Activated naive CD4-positive, alpha-beta T cell treated with anti-CD3 and anti-CD28 coated beads, Interleukin-2, amount 50 U/mL, for 16 hours (primary cell): ENCODE data around the gene ODAM.
"Not testable (repeated sequence)": the region's sequence is repeated elsewhere in the genome, so short reads cannot be mapped to it uniquely, and the experiment has no call there.

Experiments used
- DNase-seq: peaks from one replicate; pipeline ENCODE4 v3.0.0-alpha.2; 2020

ODAM gene

DNA sequence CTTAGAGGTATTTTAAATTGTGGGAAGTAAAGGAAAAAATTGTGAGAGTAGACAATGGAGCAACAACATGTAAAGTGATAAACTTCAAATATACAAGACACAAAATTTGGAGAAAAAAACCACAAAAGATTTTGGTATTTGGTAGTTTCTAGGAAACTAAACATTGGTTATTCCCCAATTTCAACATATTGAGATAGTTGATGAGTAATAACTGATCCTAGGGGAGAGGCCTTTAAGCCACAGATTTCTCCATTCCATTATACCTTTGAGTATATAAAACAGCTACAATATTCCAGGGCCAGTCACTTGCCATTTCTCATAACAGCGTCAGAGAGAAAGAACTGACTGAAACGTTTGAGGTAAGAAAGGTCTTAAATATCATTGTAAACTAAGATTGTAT, 30.3 kb downstream of the ODAM start, which contains the start of gene FDCSP:
FDCSP (plus strand) TSS at position 301 of the 400 bp plus-strand sequence. CDS start 5,071 bp downstream, outside the sequence.
- no peak for DNase-seq

DNA sequence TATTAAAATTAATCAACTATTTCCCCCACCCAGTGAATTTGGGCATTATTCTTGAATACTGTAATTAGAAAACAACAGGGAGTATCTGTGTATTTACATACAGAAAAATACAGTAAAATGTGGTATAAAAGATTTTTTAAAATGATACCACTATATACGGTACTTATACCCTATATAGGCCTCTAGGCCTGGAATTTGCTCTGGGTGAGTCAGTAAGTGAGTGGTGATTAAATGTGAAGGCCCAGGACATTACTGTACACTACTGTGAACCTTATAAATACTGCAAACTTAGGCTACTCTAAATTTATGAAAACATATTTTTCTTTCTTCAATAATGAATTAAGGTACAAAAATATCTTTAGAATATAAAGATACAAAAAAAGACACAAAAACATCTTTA, 40.6 kb downstream of the ODAM start:
- DNase-seq: no peak

DNA sequence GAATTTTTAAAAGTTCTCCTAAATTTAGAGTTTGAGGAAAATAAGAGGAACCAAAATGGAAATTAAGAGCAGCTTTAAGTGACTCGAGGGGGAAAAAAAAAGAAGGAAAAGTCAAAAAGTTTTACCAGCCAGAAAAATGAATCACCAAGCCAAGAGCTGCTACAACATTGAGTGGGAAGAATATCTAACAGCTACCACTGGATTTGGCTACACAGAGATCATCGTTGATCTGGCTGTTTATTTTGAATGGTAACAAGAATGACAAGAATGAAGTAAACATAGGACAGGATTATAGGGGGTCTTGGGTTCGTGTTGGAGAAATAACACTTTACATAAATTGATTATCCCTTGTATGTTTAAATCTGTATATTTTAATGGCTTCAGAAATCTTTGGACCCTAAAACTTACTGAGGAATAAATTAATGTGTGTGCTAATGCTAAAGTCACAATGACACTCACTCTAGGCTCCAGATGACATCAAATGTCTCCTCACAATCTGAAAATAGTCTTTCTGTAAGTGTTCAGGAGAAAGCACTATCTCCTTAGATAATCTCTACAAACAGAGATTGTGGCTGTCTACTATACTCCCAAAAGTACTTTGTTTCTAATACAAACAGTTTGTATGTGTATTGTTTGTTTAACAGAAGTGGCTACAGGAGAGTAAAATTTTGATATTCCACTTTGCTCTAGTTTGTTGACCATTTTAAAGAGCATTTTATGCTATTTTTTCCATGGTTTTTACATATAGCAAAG, 43.8 kb downstream of the ODAM start:
- DNase-seq: no peak

DNA sequence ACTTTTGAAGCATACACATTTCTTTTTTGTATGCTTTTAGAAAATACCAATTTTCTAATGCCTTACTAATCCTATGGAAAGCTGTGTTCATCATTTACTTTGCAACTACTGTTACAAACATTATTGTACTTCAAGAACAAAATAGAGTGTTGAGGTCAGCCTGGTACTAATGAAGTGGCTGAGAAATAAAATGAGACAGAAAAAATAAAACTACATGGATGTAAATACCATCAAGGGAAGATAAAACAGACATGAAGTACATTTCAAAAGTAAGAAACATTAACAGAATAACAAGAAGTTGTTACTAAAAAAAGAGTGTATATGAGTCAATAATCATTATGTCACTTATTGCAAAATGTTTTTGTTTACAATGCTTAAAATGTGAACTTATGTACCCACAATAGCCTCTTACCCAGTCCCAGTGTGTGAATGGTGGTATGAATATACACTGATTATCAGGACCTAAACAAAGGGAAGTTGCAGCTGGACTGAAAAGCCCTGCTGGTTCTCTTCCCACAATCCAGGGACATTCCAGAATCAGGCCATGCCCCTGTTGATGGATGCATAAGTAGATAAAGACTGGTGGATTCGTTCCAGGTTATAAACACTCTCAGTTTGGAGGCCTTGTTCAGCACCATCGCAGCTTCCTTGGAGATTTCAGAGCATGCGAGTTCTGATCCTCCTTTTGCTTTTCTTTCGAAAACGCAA, 44.5 kb downstream of the ODAM start:
- no peak for DNase-seq

DNA sequence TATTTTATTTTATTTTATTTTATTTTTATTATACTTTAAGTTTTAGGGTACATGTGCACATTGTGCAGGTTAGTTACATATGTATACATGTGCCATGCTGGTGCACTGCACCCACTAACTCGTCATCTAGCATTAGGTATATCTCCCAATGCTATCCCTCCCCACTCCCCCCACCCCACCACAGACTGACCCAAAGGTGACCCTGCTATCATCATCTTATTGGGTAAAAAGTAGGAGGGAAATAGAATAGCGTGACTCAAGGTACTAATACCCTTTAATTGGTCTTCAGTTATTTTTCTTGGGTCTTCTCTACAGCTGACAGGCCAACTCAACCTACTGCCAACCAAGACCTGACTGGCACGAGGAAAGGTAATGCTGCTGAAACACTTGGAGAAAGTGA, 46.8 kb downstream of the ODAM start, which contains the start of gene CSN3:
CSN3 (plus strand) TSS at position 301 of the 400 bp plus-strand sequence. CDS start 2,223 bp downstream, outside the sequence.
- not testable (repeated sequence) for DNase-seq

DNA sequence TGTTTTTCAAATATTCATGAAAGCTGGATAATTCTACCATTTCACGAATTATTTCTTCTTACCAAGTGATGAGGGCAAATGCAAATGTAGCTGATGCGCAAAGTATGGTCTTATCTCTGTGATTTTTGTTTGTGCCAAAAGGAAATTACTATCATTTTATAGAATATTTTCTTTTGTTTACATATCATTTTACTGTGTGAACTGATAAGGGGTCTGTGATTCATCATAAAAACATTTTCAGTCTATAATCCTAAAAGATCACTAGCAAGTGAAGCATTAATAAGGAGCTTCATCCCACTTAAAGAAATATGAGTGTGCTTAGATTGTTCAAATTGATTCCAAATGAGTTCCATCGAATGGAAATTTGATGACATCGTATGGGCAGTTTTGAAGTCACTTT, 47.6 kb downstream of the ODAM start:
- DNase-seq: no peak

DNA sequence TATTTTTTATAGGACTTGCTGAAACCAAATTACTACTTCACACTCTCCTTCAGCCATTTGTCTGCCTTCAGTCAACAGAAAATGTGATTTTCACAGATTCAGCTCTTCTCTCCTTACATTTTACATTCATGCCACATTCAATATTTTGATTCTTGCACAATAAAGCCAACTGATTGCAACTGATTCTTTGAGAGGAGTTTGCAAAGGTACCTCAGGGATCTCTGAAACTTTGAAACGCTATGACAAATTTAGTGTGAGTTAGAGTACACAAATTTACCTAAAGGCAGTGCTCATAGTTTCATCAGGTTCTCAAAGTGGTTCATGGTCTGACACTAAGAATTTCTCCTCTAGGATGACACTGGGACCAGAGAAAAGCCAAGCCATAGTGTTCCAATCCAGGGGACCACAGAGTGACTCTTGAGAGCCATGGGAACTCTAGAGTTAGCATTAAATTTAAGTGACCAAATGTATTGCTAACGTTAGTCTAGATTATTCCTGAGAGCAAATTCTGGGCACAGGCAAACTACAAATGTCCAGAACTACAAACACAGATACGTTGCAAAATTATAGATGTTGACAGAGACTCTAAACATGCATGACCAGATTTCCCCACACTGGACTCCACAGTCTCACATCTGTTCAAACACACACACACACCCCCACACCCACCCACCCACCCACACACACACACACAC, 55.9 kb downstream of the ODAM start:
- no peak for DNase-seq

DNA sequence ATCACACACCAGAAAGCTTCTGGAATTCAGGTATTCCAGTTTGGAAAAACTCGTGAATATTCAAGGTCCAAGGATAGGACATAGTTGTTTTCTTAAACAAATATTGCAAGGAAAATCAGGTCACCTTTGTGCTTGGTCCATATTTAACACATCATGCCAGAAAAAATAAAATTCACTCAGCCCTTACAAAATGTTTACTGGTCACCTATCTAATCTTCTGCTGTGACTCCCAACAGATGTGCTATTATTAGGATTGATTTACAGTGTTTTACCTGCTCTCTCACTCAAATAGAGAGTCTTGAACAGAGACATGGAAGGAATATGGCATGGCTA, 56.4 kb downstream of the ODAM start:
- DNase-seq: no peak
